Mesendoderm (in vitro differentiated cells): ENCODE data around the gene COPRS.

Experiments
- DNase-seq: peaks from one replicate; pipeline ENCODE4 v3.0.0; 2013
- H2AK5ac ChIP-seq: 2 replicates; pipeline ENCODE4 v1.6.1; 2013; ENCODE audit warnings: low read length, inconsistent platforms
- H2BK120ac ChIP-seq: 2 replicates; pipeline ENCODE4 v1.6.1; 2013; ENCODE audit warnings: low read depth, mild to moderate bottlenecking, low read length, moderate library complexity, mixed read lengths
- H2BK15ac ChIP-seq: replicated peaks from 2 replicates; pipeline ENCODE4 v1.6.1; 2013; ENCODE audit warnings: low read depth, mild to moderate bottlenecking, moderate library complexity
- H2BK5ac ChIP-seq: 2 replicates; pipeline ENCODE4 v1.6.1; 2013; ENCODE audit warnings: low read length, inconsistent platforms
- H3K18ac ChIP-seq: 2 replicates; pipeline ENCODE4 v1.6.1; 2013; ENCODE audit warnings: mild to moderate bottlenecking, low read length, mixed read lengths
- H3K23ac ChIP-seq: one replicate; pipeline ENCODE4 v1.6.1; 2013; ENCODE audit warnings: low read length
- H3K27ac ChIP-seq: 2 replicates; pipeline ENCODE4 v1.5.1; 2013; ENCODE audit warnings: low read depth, mild to moderate bottlenecking, inconsistent platforms, low read length, moderate library complexity
- H3K27me3 ChIP-seq: 2 replicates; pipeline ENCODE4 v1.6.1; 2013; ENCODE audit warnings: low read length, control low read depth, mild to moderate bottlenecking, inconsistent platforms; ENCODE audit not compliant: insufficient read depth, poor library complexity
- H3K36me3 ChIP-seq: 2 replicates; pipeline ENCODE4 v1.6.1; 2013; ENCODE audit warnings: low read length, inconsistent platforms; ENCODE audit not compliant: control insufficient read depth, insufficient read depth
- H3K4ac ChIP-seq: one replicate; pipeline ENCODE4 v1.6.1; 2013; ENCODE audit warnings: low read depth, mild to moderate bottlenecking, low read length, moderate library complexity
- H3K4me1 ChIP-seq: 2 replicates; pipeline ENCODE4 v1.6.1; 2013; ENCODE audit warnings: low read depth, low read length, inconsistent platforms; ENCODE audit not compliant: control insufficient read depth
- H3K4me2 ChIP-seq: 2 replicates; pipeline ENCODE4 v1.6.1; 2013; ENCODE audit warnings: low read length
- H3K4me3 ChIP-seq: 2 replicates; pipeline ENCODE4 v1.5.1; 2013; ENCODE audit warnings: mild to moderate bottlenecking, low read length
- H3K56ac ChIP-seq: one replicate; pipeline ENCODE4 v1.6.1; 2013; ENCODE audit warnings: low read length
- H3K79me1 ChIP-seq: 2 replicates; pipeline ENCODE4 v1.6.1; 2013; ENCODE audit warnings: low read length, inconsistent platforms
- H3K79me2 ChIP-seq: 2 replicates; pipeline ENCODE4 v1.6.1; 2013; ENCODE audit warnings: mild to moderate bottlenecking, low read length; ENCODE audit not compliant: control insufficient read depth, insufficient read depth
- H3K9ac ChIP-seq: 2 replicates; pipeline ENCODE4 v1.6.1; 2013; ENCODE audit warnings: low read length, inconsistent platforms
- H4K5ac ChIP-seq: one replicate; pipeline ENCODE4 v1.6.1; 2013; ENCODE audit warnings: low read length
- H4K8ac ChIP-seq: one replicate; pipeline ENCODE4 v1.6.1; 2013; ENCODE audit warnings: low read depth, mild to moderate bottlenecking, control low read depth, low read length, moderate library complexity
- WGBS: extraction: QIAGEN DNeasy Blood & Tissue Kit; methylation state at CpG from one replicate; pipeline ENCODE4 v1.1.7; 2013; ENCODE audit warnings: low lambda C conversion rate, missing lambda C conversion rate; ENCODE audit not compliant: insufficient coverage; ENCODE audit errors: extremely low coverage; 5-methylcytosine and 5-hydroxymethylcytosine counted together

COPRS gene

GRCh38 chr17:31900877-31901276 lies 41.8 kb upstream of the COPRS start:
- peak overlapping the region; percentile 49 for H3K27ac ChIP-seq
- H3K36me3 ChIP-seq: no peaks in the 10 kb centered on the region
- no peak overlapping the region for H2BK120ac ChIP-seq
- H3K9ac ChIP-seq: peak overlapping the region; percentile 98
- H3K4me2 ChIP-seq: peak overlapping the region; percentile 75
- no peak overlapping the region for H4K5ac ChIP-seq
- peak overlapping the region; percentile 66 for H3K23ac ChIP-seq
- no peaks in the 10 kb centered on the region for H3K4me1 ChIP-seq
- H2BK5ac ChIP-seq: peak overlapping the region; percentile 45
- H3K4me3 ChIP-seq: peak overlapping the region; percentile 95
- H3K56ac ChIP-seq: peak overlapping the region; percentile 98
- no peak overlapping the region for H4K8ac ChIP-seq
- H3K4ac ChIP-seq: peak overlapping the region; percentile 56
- no CpG with 5 or more reads among the region's 5 CpGs for whole genome bisulfite sequencing
- no peak overlapping the region for H2BK15ac ChIP-seq
- no peaks in the 10 kb centered on the region for H3K27me3 ChIP-seq
- peaks cover 8% of the 10 kb centered on the region for H3K79me2 ChIP-seq
- no peak overlapping the region for H3K18ac ChIP-seq
- peaks cover 8% of the 10 kb centered on the region for H3K79me1 ChIP-seq
- DNase-seq: peak; percentile 15
- H2AK5ac ChIP-seq: no peak overlapping the region

GRCh38 chr17:31888124-31888523 lies 29.1 kb upstream of the COPRS start:
- H4K8ac ChIP-seq: no peak overlapping the region
- no peak overlapping the region for H3K9ac ChIP-seq
- no peaks in the 10 kb centered on the region for H3K4me1 ChIP-seq
- H3K36me3 ChIP-seq: peaks cover 9% of the 10 kb centered on the region
- no peak overlapping the region for H4K5ac ChIP-seq
- no peak overlapping the region for H3K27ac ChIP-seq
- H3K79me2 ChIP-seq: no peaks in the 10 kb centered on the region
- H3K4me2 ChIP-seq: no peak overlapping the region
- H2BK120ac ChIP-seq: no peak overlapping the region
- WGBS: no CpG with 5 or more reads among the region's 4 CpGs
- no peaks in the 10 kb centered on the region for H3K79me1 ChIP-seq
- no peak overlapping the region for H2BK15ac ChIP-seq
- H2BK5ac ChIP-seq: no peak overlapping the region
- H3K23ac ChIP-seq: no peak overlapping the region
- DNase-seq: no peak
- no peak overlapping the region for H3K18ac ChIP-seq
- H2AK5ac ChIP-seq: no peak overlapping the region
- H3K4ac ChIP-seq: no peak overlapping the region
- no peak overlapping the region for H3K56ac ChIP-seq
- no peak overlapping the region for H3K4me3 ChIP-seq
- H3K27me3 ChIP-seq: no peaks in the 10 kb centered on the region

- Histone ChIP-seq H3K23ac (no peak overlapping the region), H2BK15ac (no peak overlapping the region), H3K27me3 (no peaks in the 10 kb centered on the region), H2AK5ac (no peak overlapping the region), H3K4me3 (no peak overlapping the region), H3K79me1 (no peaks in the 10 kb centered on the region), H4K8ac (no peak overlapping the region), H3K18ac (no peak overlapping the region), H3K4me1 (no peaks in the 10 kb centered on the region), H3K9ac (no peak overlapping the region), H3K27ac (no peak overlapping the region), H2BK120ac (no peak overlapping the region), H3K4me2 (no peak overlapping the region), H3K56ac (no peak overlapping the region), H3K36me3 (peaks cover 10% of the 10 kb centered on the region), H4K5ac (no peak overlapping the region), H2BK5ac (no peak overlapping the region), H3K79me2 (no peaks in the 10 kb centered on the region), H3K4ac (no peak overlapping the region)
- no peak for DNase-seq
- no CpG with 5 or more reads among the region's 6 CpGs for WGBS
These were observed 23.5 kb upstream of the COPRS start for GRCh38 chr17:31882571-31882970.

- no peak overlapping the region for H2AK5ac ChIP-seq
- H3K9ac ChIP-seq: no peak overlapping the region
- no peak for DNase-seq
- H3K4me2 ChIP-seq: no peak overlapping the region
- H3K27me3 ChIP-seq: no peaks in the 10 kb centered on the region
- H3K79me1 ChIP-seq: no peaks in the 10 kb centered on the region
- H2BK15ac ChIP-seq: no peak overlapping the region
- H2BK120ac ChIP-seq: no peak overlapping the region
- WGBS: no CpG with 5 or more reads among the region's 8 CpGs
- no peak overlapping the region for H4K5ac ChIP-seq
- no peak overlapping the region for H3K27ac ChIP-seq
- no peaks in the 10 kb centered on the region for H3K79me2 ChIP-seq
- no peak overlapping the region for H3K56ac ChIP-seq
- H3K4ac ChIP-seq: no peak overlapping the region
- H2BK5ac ChIP-seq: no peak overlapping the region
- H3K4me3 ChIP-seq: no peak overlapping the region
- H3K36me3 ChIP-seq: peaks cover 9% of the 10 kb centered on the region
- no peak overlapping the region for H4K8ac ChIP-seq
- no peaks in the 10 kb centered on the region for H3K4me1 ChIP-seq
- no peak overlapping the region for H3K18ac ChIP-seq
- no peak overlapping the region for H3K23ac ChIP-seq
These were observed 21.3 kb upstream of the COPRS start for GRCh38 chr17:31880311-31880710.

GRCh38 chr17:31878703-31879073 lies 19.6 kb upstream of the COPRS start:
- no peaks in the 10 kb centered on the region for H3K4me1 ChIP-seq

GRCh38 chr17:31877911-31878702 lies 19.1 kb upstream of the COPRS start:
- no peak overlapping the region for H3K18ac ChIP-seq
- H3K27ac ChIP-seq: no peak overlapping the region

More at GRCh38 chr17:31878703-31879073, 19.6 kb upstream of the COPRS start:
- H2BK120ac ChIP-seq: no peak overlapping the region
- no peak overlapping the region for H3K56ac ChIP-seq
- H3K9ac ChIP-seq: no peak overlapping the region
- no peaks in the 10 kb centered on the region for H3K79me1 ChIP-seq
- H2BK15ac ChIP-seq: no peak overlapping the region
- H4K8ac ChIP-seq: no peak overlapping the region
- no peak overlapping the region for H2AK5ac ChIP-seq
- no peak overlapping the region for H3K18ac ChIP-seq
- no peak overlapping the region for H3K4me2 ChIP-seq
- no peak overlapping the region for H4K5ac ChIP-seq
- no peak overlapping the region for H3K23ac ChIP-seq
- peaks cover 8% of the 10 kb centered on the region for H3K36me3 ChIP-seq
- H2BK5ac ChIP-seq: no peak overlapping the region
- no peak overlapping the region for H3K27ac ChIP-seq
- no peaks in the 10 kb centered on the region for H3K27me3 ChIP-seq
- no peak overlapping the region for H3K4ac ChIP-seq
- no peak for DNase-seq
- no peak overlapping the region for H3K4me3 ChIP-seq
- no peaks in the 10 kb centered on the region for H3K79me2 ChIP-seq

More at GRCh38 chr17:31877911-31878702, 19.1 kb upstream of the COPRS start:
- Histone ChIP-seq H2BK15ac (no peak overlapping the region), H2AK5ac (no peak overlapping the region), H3K4ac (no peak overlapping the region), H3K9ac (no peak overlapping the region), H3K56ac (no peak overlapping the region), H3K4me1 (no peaks in the 10 kb centered on the region), H4K5ac (no peak overlapping the region), H3K36me3 (peaks cover 12% of the 10 kb centered on the region), H4K8ac (no peak overlapping the region), H3K4me2 (no peak overlapping the region), H3K79me2 (no peaks in the 10 kb centered on the region), H2BK5ac (no peak overlapping the region), H3K27me3 (no peaks in the 10 kb centered on the region), H3K4me3 (no peak overlapping the region), H3K23ac (no peak overlapping the region), H2BK120ac (no peak overlapping the region), H3K79me1 (no peaks in the 10 kb centered on the region)
- no CpG with 5 or more reads among the region's 9 CpGs for WGBS
- no peak for DNase-seq
